ENCODE data around the gene SLC44A3. TPM values are rescaled to one million over a fixed set of nuclear protein-coding genes. Genes with fewer than 3 reads are reported as not detected.

SLC44A3 gene
- total and polyA plus RNA-seq, 2 of the 13 experiments (the other 11 are each of a cell fraction or from before 2014, with no cell fraction given) = 6.8 to 14.1 TPM

- no peak for TF ChIP-seq ZNF275 (CRISPR knock-in tag; IDR thresholded peaks at IDR 0.05; ENCODE audit: borderline replicate concordance)
Observed at GRCh38 chr1:94864821-94865220, 44.7 kb downstream of the SLC44A3 start (continued).

- Histone ChIP-seq H3K4me1 (ENCODE audit: insufficient read depth, low read length) (peaks cover 37% of the 10 kb centered on the region), H3K27ac (ENCODE audit: extremely low read length, insufficient read depth, low read length) (no peak overlapping the region), H3K36me3 (replicated peaks in 1 of 2; ENCODE audit: control insufficient read depth in 1 of 2, insufficient read depth in 2 of 2, low read length in 2 of 2) (peaks cover 0 to 4% of the 10 kb centered on the region in 2 experiments; a peak in 3 of 5 replicates), H3K4me3 (replicated peaks in 1 of 3; ENCODE audit: insufficient read depth in 1 of 3, low read depth in 2 of 3, low read length in 3 of 3) (no peak overlapping the region), H3K79me2 (ENCODE audit: insufficient read depth, low read length) (no peaks in the 10 kb centered on the region), H3K9me3 (ENCODE audit: low read length) (no peaks in the 10 kb centered on the region), H3K27me3 (ENCODE audit: control insufficient read depth in 1 of 2, insufficient read depth in 2 of 2, low read length in 2 of 2) (no peaks in the 10 kb centered on the region), H4K20me1 (ENCODE audit: insufficient read depth, low read length) (no peaks in the 10 kb centered on the region), H3K4me2 (ENCODE audit: low read depth, low read length) (no peak overlapping the region), H2AFZ (ENCODE audit: low read length) (no peak overlapping the region), H3K9ac (ENCODE audit: insufficient read depth, low read depth, low read length) (no peak overlapping the region)
- no peak for DNase-seq (ENCODE audit: low spot score)
- BruUV-seq (replicated peaks) = no TSS peak
- CTCF ChIA-PET (ENCODE audit: low intra/inter-chr PET ratio, low total read pairs) = no interaction called here
- intact Hi-C loops (cut with micrococcal nuclease; ENCODE audit: unreplicated experiment) (no loop called here), in situ Hi-C loops (cut with HindIII; ENCODE audit: extremely low pct_ligation_motif_present, low pct_unique_long_range_greater_than_20kb) (loop anchor here (25.0 kb wide), 1 partner anchor 372 kb away; the partner anchor contains the start of gene RWDD3)
- TF ChIP-seq THAP9 (CRISPR knock-in tag; IDR thresholded peaks at IDR 0.05; ENCODE audit: borderline replicate concordance) = no peak
- TF ChIP-seq DNMT3B (CRISPR knock-in tag; conservative IDR thresholded peaks at IDR 0.05) = no peak
- TF ChIP-seq NCOR1 (IDR thresholded peaks at IDR 0.05; ENCODE audit: borderline replicate concordance, low read length) = no peak
- no peak for TF ChIP-seq RCOR2 (CRISPR knock-in tag; IDR thresholded peaks at IDR 0.05)
- TF ChIP-seq CAMTA2 (CRISPR knock-in tag; IDR thresholded peaks at IDR 0.05; ENCODE audit: borderline replicate concordance) = no peak
- TF ChIP-seq ZNF205 (CRISPR knock-in tag; IDR thresholded peaks at IDR 0.05) = no peak
- no peak for TF ChIP-seq ATF1 (CRISPR knock-in tag; IDR thresholded peaks at IDR 0.05)
- FAIRE-seq = no peak
- ATAC-seq = no peak
- POLR2A ChIA-PET = no interaction called here
- 96% methylated on average over 4 of the region's 4 CpGs for WGBS (ENCODE audit: low lambda C conversion rate)
Observed at GRCh38 chr1:94865360-94865759, 45.2 kb downstream of the SLC44A3 start.

Measured in HepG2 (cell line).